GM12891 (cell line): ENCODE results near the gene FIGN.

ENCODE experiments used
- DNase-seq: peaks from one replicate; pipeline ENCODE4 v3.0.0; 2011; ENCODE audit warnings: low spot score; ENCODE audit not compliant: insufficient read length
- FAIRE-seq: peaks from 2 replicates; lab custom pipeline; 2011; peaks lifted over from hg19 to GRCh38; lab: Jason Lieb, UNC
- PAX5 ChIP-seq: IDR thresholded peaks from 2 replicates; pipeline ENCODE4 v1.6.1; 2011; ENCODE audit warnings: low read length, moderate library complexity, mild to moderate bottlenecking; ENCODE audit not compliant: insufficient read depth, severe bottlenecking
- POLR2A ChIP-seq: IDR thresholded peaks from 2 replicates; pipeline ENCODE4 v1.6.1; 2011; ENCODE audit warnings: low read depth, low read length, control low read depth
- POLR2AphosphoS5 ChIP-seq: IDR thresholded peaks from 2 replicates; pipeline ENCODE4 v1.6.1; 2011; ENCODE audit warnings: low read depth, low read length, control low read depth
- POU2F2 ChIP-seq: IDR thresholded peaks from 2 replicates; pipeline ENCODE4 v1.6.1; 2011; ENCODE audit warnings: low read depth, mild to moderate bottlenecking, control low read depth, low read length, moderate library complexity
- SPI1 ChIP-seq: IDR thresholded peaks from 2 replicates; pipeline ENCODE4 v1.6.1; 2011; ENCODE audit warnings: low read depth, low read length, control low read depth
- TAF1 ChIP-seq: IDR thresholded peaks from 2 replicates; pipeline ENCODE4 v1.6.1; 2011; ENCODE audit warnings: low read depth, low read length, control low read depth

FIGN gene

GRCh38 chr2:163767097-163767496, 31.3 kb upstream of the FIGN start:
- FAIRE-seq: no peak
- no peak for TF ChIP-seq PAX5
- TF ChIP-seq POLR2AphosphoS5: no peak
- TF ChIP-seq POU2F2: no peak
- TF ChIP-seq SPI1: no peak
- TF ChIP-seq POLR2A: no peak
- no peak for DNase-seq

DNA sequence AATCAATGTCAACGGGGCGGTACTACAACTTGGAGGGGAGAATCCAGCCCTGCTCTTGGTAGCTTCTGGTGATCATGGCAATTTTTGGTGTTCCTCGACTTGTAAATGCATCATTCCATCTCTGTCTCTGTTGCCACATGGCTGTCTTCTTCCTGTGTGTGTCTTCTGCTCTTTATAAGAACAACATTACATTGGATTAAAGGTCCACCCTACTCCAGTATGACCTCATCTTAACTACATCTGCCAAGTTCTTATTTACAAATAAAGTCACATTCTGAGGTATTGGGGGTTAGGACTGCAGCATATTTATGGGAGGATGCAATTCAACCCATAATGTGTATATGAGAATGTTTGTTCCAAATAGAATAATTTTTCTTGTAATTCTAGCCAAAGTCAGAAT, 28.8 kb upstream of the FIGN start:
- TF ChIP-seq POLR2A (no peak), TAF1 (no peak), SPI1 (no peak), POU2F2 (no peak), PAX5 (no peak), POLR2AphosphoS5 (no peak)
- DNase-seq: no peak
- FAIRE-seq: no peak

DNA sequence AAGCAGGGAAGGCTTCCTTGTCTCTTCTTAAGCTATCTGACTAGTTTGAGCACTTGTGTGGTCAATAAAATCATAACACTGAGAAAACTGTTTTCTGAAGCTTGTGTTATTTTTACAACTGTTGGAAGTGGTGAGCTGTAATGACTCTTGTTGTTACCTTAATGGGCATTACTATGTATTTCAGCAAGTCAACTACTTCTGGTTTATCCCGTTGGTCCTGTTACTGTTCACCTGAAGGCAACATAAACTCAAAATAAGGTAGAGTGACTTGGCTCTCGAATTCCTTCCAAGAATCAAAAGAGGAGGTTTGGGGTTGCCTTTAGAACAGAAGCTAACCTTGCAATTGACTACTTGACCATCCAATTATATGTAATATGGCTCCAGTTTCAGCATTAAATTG, 23.2 kb upstream of the FIGN start:
- FAIRE-seq (no peak), DNase-seq (no peak)
- TF ChIP-seq POU2F2 (no peak), SPI1 (no peak), TAF1 (no peak), POLR2A (no peak), PAX5 (no peak), POLR2AphosphoS5 (no peak)

DNA sequence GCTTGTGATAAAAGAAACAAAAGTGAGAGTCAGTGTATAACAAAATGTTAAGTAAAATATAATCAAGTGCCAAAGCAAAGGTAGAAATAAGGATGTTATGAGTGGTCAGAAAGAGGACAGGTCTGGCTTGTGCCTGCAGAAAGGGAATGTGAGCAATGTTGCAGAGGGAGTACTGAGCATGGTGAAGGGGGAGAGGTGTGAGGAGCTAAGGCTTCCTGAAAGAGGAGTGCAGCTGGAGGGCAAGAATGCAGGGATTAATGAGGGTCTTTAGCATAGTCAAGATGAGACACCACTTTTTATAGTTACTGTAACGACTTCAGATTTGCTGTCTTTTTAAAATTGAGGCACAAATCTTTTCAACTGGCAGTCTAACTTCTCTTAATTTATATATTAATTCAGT, 22.0 kb upstream of the FIGN start:
- DNase-seq (no peak), FAIRE-seq (no peak)
- TF ChIP-seq POLR2A: no peak
- TF ChIP-seq PAX5: no peak
- TF ChIP-seq POLR2AphosphoS5: no peak
- TF ChIP-seq POU2F2: no peak
- no peak for TF ChIP-seq SPI1
- TF ChIP-seq TAF1: no peak

DNA sequence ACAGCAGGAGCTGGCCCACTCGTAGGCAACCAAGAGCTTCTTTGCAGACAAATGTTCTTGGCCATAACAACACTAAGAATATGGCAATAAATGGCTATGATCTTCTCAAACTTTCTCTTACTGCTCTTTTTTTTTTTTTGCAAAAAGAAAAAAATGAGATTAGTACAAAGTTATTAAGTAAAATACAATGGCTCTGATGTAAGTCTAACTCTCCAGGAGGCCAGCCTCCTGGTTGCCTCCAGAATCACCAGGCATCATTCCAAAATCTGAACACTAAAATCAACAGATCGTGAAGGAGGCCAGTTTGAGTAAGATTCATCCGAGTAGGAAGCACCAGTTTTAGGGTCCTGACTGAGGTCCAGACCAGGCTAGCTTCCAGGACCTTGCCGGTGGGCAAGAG, 20.8 kb upstream of the FIGN start:
- TF ChIP-seq POLR2AphosphoS5 (no peak), TAF1 (no peak), PAX5 (no peak), POLR2A (no peak), SPI1 (no peak), POU2F2 (no peak)
- DNase-seq: no peak
- FAIRE-seq: no peak

- FAIRE-seq (no peak), DNase-seq (no peak)
- no peak for TF ChIP-seq SPI1
- TF ChIP-seq PAX5: no peak
- no peak for TF ChIP-seq TAF1
- TF ChIP-seq POLR2A: no peak
- TF ChIP-seq POLR2AphosphoS5: no peak
- no peak for TF ChIP-seq POU2F2
Observed at GRCh38 chr2:163755366-163755765, 19.6 kb upstream of the FIGN start.

DNA sequence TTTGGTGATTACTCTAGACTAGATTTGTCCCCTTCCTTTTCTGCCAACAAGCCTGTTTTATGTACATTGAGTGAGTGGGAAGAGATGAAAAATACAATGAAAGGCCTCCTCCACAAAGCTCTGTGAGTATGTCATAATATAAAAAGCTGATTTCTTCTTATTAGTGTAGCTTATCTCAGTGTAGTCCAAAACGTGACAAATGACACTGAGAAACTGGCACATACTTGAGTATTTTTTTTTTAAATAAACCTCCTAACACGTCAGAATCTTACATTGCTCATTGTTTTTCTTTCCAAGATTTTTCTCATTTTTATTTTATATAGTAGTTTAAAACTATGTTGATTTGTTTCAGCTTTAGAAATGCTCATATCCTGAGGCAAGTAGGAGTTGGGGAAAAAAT, 17.9 kb upstream of the FIGN start:
- FAIRE-seq (no peak), DNase-seq (no peak)
- TF ChIP-seq POU2F2: no peak
- TF ChIP-seq POLR2A: no peak
- TF ChIP-seq SPI1: no peak
- no peak for TF ChIP-seq POLR2AphosphoS5
- no peak for TF ChIP-seq TAF1
- no peak for TF ChIP-seq PAX5

GRCh38 chr2:163752267-163752666, 16.5 kb upstream of the FIGN start:
- DNase-seq (no peak), FAIRE-seq (no peak)

DNA sequence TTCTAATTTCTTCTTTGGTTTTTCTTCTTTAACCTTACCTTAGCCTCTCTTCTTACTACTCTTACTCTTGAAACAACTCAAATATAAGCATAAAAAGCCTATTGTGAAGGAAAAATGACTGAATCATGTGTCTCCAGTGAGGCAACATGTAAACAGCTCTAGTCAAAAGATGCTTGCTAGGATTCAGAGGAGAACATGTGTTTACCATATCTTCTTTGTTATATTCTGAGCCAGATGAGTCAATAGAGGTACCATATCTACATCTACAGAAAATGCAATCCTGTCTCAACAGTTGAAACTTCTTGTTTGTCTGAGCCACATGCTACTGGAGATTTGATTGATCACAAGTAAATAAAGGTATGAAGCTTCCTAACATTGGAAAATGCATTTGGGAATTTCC, 15.9 kb upstream of the FIGN start:
- DNase-seq (no peak), FAIRE-seq (no peak)
- TF ChIP-seq PAX5: no peak
- TF ChIP-seq TAF1: no peak
- TF ChIP-seq POLR2A: no peak
- TF ChIP-seq POU2F2: no peak

More at GRCh38 chr2:163752267-163752666, 16.5 kb upstream of the FIGN start:
- TF ChIP-seq TAF1 (no peak), POLR2A (no peak), PAX5 (no peak), SPI1 (no peak), POLR2AphosphoS5 (no peak), POU2F2 (no peak)

- no peak for FAIRE-seq
- DNase-seq: no peak
- TF ChIP-seq PAX5 (no peak), SPI1 (no peak), POU2F2 (no peak), POLR2A (no peak), POLR2AphosphoS5 (no peak), TAF1 (no peak)
Observed at GRCh38 chr2:163748420-163748819, 12.6 kb upstream of the FIGN start.

DNA sequence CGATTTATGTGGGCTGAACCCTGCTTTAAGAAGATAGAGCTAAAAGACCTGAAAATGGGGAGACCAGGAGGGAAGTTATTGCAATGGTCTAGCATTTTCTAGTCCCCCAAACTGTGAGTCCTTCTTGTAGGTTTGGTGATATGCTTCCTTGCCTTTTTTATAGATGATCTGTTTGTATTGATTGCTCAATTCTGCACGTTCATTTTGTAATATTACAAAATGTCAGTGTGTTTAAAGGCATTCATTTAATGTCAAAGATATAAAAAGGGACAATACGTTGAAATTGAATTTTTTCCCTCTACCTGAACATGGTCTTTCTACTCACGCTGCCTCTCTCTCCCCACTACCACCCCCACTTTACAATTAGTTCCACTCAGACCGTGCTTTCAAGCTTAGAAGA, 5.6 kb upstream of the FIGN start:
- no peak for TF ChIP-seq TAF1
- TF ChIP-seq POLR2AphosphoS5: no peak
- TF ChIP-seq PAX5: no peak
- no peak for TF ChIP-seq SPI1
- TF ChIP-seq POLR2A: no peak
- TF ChIP-seq POU2F2: no peak
- DNase-seq (no peak), FAIRE-seq (no peak)
